Heart right ventricle (tissue), 16 donors: ENCODE measurements around the gene ZNF750. TPM values are rescaled to one million over a fixed set of nuclear protein-coding genes. Genes with fewer than 3 reads are reported as not detected.
A peak's percentile ranks its signal among the peaks of the same experiment; 100 is the strongest.

Source experiments
- ATAC-seq, 8 donors: fragments of 200-7000 bp; cut with Tn5 transposase; one replicate each; pipeline ENCODE4 v1.9.1; 2020; ENCODE audit warnings: mild to moderate bottlenecking in 8 of 8, moderate library complexity in 8 of 8, moderate number of reproducible peaks in 1 of 8
- DNase-seq, 2 donors: peaks; one replicate each; pipeline ENCODE4 v3.0.0-alpha.2; 2020
- H3K27ac ChIP-seq, 10 donors: fragments of 200-600 bp; sonication (generic) in 2 of 10; one replicate each; pipeline versions ENCODE4 v1.5.0 to v1.8.0; 2020 to 2022; ENCODE audit warnings: mild to moderate bottlenecking in 3 of 10
- H3K27me3 ChIP-seq, 7 donors: fragments of 200-600 bp; one replicate each; pipeline ENCODE4 v1.8.0; 2021 to 2022; ENCODE audit warnings: mild to moderate bottlenecking in 2 of 7
- H3K36me3 ChIP-seq, 9 donors: fragments of 200-600 bp; sonication (generic) in 1 of 9; one replicate each; pipeline versions ENCODE4 v1.5.0 to v1.8.0; 2020 to 2022; ENCODE audit warnings: mild to moderate bottlenecking in 2 of 9
- H3K4me1 ChIP-seq, 9 donors: fragments of 200-600 bp; sonication (generic) in 1 of 9; one replicate each; pipeline versions ENCODE4 v1.5.0 to v1.8.0; 2020 to 2022; ENCODE audit warnings: mild to moderate bottlenecking in 4 of 9
- H3K4me3 ChIP-seq, 10 donors: fragments of 200-600 bp; sonication (generic) in 2 of 10; one replicate each; pipeline versions ENCODE4 v1.5.0 to v1.8.0; 2020 to 2022; ENCODE audit warnings: mild to moderate bottlenecking in 7 of 10, moderate library complexity in 2 of 10
- H3K9me3 ChIP-seq, 11 donors: fragments of 200-600 bp in 10 of 11; sonication (generic) in 2 of 11; one replicate each; pipeline versions ENCODE4 v1.5.0 to v1.8.0; 2013 to 2022; ENCODE audit warnings: mild to moderate bottlenecking in 2 of 11, control low read depth in 1 of 11, moderate library complexity in 1 of 11
- WGBS, 2 donors: extraction: QIAGEN DNeasy Blood & Tissue Kit; methylation state at CpG; one replicate each; pipeline ENCODE4 v1.1.7; 2013; ENCODE audit warnings: inconsistent platforms in 1 of 2; 5-methylcytosine and 5-hydroxymethylcytosine counted together
- intact Hi-C, 10 donors: fragments of 100-400 bp; cut with DNase I; formaldehyde crosslinking; loops; one replicate each; pipeline versions ENCODE4 v1.11.1 to v1.14.2; 2022
- polyA plus RNA-seq, 2 donors: library from polyadenylated mRNA; stranded (reverse); fragments of 200-250 nt; gene quantifications; one replicate each; pipeline ENCODE4 v1.2.3, GENCODE V29; 2013
- total RNA-seq, 10 donors: library from RNA; stranded (reverse); fragmentation: NEBNext Ultra II Directional in 3 of 10; extraction: Animal tissue kit (Norgen Biotek cat#: 25700) in 3 of 10; gene quantifications; one replicate each; pipeline versions ENCODE4 v1.2.1 to v1.2.4, GENCODE V29; 2021 to 2023
- TF ChIP-seq, protein P1 (sequence below), 9 donors: fragments of 200-600 bp; sonication (generic) in 2 of 9; IDR thresholded peaks; one replicate each; pipeline versions ENCODE4 v1.5.0 to v1.8.0; 2021 to 2022; ENCODE audit warnings: antibody characterized with exemption in 9 of 9, mild to moderate bottlenecking in 5 of 9, moderate library complexity in 1 of 9
- donor health status: Arrhythmogenic right ventricular cardiomyopathy.
- donor health status: ischemic (EF 13 %, LVEDD 7.1; RV severe dilation, severe dysfunction).
- donor health status: healthy with polysubstance abuse.
- donor health status: DM: no; HTN: yes; CAD: no.
- donor health status: DM: no; HTN: no; CAD: no.
- donor health status: ischemic (EF 25% LVEDD 6.9; RV normal size, moderate dysfunction).
- donor health status: ischemic (EF 25% LVEDD 5.7; RV mildly dilated, moderate dysfunction).
- donor health status: healthy.
- donor health status: DM: yes; HTN: yes; CAD: no.
- donor health status: Ischemic cardiomyopathy.
- donor health status: ischemic (EF 35%, LVEDD 5.7; RV mildly dilated, moderate dysfunction).
- donor health status: nonischemic (EF 11% LVEDD 7.7; RV severe dilation, severe dysfunction).
- donor health status: DM: yes; HTN: yes; CAD: no.
- donor health status: PGD.
- donor health status: ischemic (EF 29% LVEDD 5.4; RV normal size, mild dysfunction).
- donor health status: nonischemic (EF 23%, LVEDD 6.1; RV moderate dilation, normal function).

Gene ZNF750
- total and polyA plus RNA-seq, 12 donors = 0.11 to 0.20 (median 0.15) TPM; not detected in 7

GRCh38 chr17:82838386-82839063 is 1.3 kb downstream of the ZNF750 start:
- intact Hi-C loops = no loop called here
- Histone ChIP-seq H3K27me3 (no peaks in the 10 kb centered on the region), H3K27ac (peak overlapping the region; percentile 11 to 73 (median 54)), H3K4me3 (peak overlapping the region in 1 of 10 donors; percentile 13), H3K4me1 (peaks cover 7 to 40% (median 30%) of the 10 kb centered on the region in 9 donors), H3K9me3 (no peaks in the 10 kb centered on the region), H3K36me3 (peaks cover 0 to 6% (median 0%) of the 10 kb centered on the region in 9 donors)
- ATAC-seq (peak; percentile 31 to 81 (median 57)), DNase-seq (peak in 1 of 2 donors; percentile 49)
- TF ChIP-seq, protein P1, sequence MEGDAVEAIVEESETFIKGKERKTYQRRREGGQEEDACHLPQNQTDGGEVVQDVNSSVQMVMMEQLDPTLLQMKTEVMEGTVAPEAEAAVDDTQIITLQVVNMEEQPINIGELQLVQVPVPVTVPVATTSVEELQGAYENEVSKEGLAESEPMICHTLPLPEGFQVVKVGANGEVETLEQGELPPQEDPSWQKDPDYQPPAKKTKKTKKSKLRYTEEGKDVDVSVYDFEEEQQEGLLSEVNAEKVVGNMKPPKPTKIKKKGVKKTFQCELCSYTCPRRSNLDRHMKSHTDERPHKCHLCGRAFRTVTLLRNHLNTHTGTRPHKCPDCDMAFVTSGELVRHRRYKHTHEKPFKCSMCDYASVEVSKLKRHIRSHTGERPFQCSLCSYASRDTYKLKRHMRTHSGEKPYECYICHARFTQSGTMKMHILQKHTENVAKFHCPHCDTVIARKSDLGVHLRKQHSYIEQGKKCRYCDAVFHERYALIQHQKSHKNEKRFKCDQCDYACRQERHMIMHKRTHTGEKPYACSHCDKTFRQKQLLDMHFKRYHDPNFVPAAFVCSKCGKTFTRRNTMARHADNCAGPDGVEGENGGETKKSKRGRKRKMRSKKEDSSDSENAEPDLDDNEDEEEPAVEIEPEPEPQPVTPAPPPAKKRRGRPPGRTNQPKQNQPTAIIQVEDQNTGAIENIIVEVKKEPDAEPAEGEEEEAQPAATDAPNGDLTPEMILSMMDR (IDR thresholded peaks at IDR 0.05) = no peak
- WGBS, 2 donors = 67 to 80% methylated on average over 17 of the region's 17 CpGs

GRCh38 chr17:82837586-82838320 is 2.1 kb downstream of the ZNF750 start:
- H3K27ac ChIP-seq = peak overlapping the region; percentile 11 to 73 (median 52)
- no peaks in the 10 kb centered on the region for H3K9me3 ChIP-seq
- TF ChIP-seq, protein P1 (IDR thresholded peaks at IDR 0.05) = no peak
- ATAC-seq (no peak), DNase-seq (no peak)
- WGBS, 2 donors = 63 to 67% methylated on average over 13 of the region's 13 CpGs
- H3K27me3 ChIP-seq = no peaks in the 10 kb centered on the region
- no peak overlapping the region for H3K4me3 ChIP-seq
- intact Hi-C loops = no loop called here
- peaks cover 7 to 40% (median 30%) of the 10 kb centered on the region in 9 donors for H3K4me1 ChIP-seq
- peaks cover 0 to 14% (median 0%) of the 10 kb centered on the region in 9 donors for H3K36me3 ChIP-seq

- H3K27ac ChIP-seq = peak overlapping the region in 9 of 10 donors; percentile 11 to 73 (median 52)
- intact Hi-C loops = no loop called here
- DNase-seq (no peak), ATAC-seq (peak in 3 of 8 donors; percentile 24 to 46 (median 28))
- TF ChIP-seq, protein P1 (IDR thresholded peaks at IDR 0.05) = peak in 5 of 9 donors; percentile 9 to 24 (median 22)
- H3K27me3 ChIP-seq = no peaks in the 10 kb centered on the region
- H3K9me3 ChIP-seq = no peaks in the 10 kb centered on the region
- H3K4me3 ChIP-seq = no peak overlapping the region
- peaks cover 7 to 40% (median 30%) of the 10 kb centered on the region in 9 donors for H3K4me1 ChIP-seq
- WGBS, 2 donors = 58 to 69% methylated on average over 12 of the region's 12 CpGs
- H3K36me3 ChIP-seq = peaks cover 0 to 17% (median 0%) of the 10 kb centered on the region in 9 donors
Measured at GRCh38 chr17:82836823-82837357, 2.9 kb downstream of the ZNF750 start.

GRCh38 chr17:82835766-82836512 is 3.9 kb downstream of the ZNF750 start:
- H3K4me1 ChIP-seq = peaks cover 7 to 42% (median 30%) of the 10 kb centered on the region in 9 donors
- ATAC-seq = peak in 2 of 8 donors; percentile 18 to 43
- H3K4me3 ChIP-seq = peak overlapping the region in 1 of 10 donors; percentile 8
- no peaks in the 10 kb centered on the region for H3K9me3 ChIP-seq
- H3K27me3 ChIP-seq = no peaks in the 10 kb centered on the region
- DNase-seq = no peak
- 79 to 85% methylated on average over 28 of the region's 28 CpGs for WGBS, 2 donors
- TF ChIP-seq, protein P1 (IDR thresholded peaks at IDR 0.05) = no peak
- intact Hi-C loops = no loop called here
- H3K36me3 ChIP-seq = peaks cover 0 to 19% (median 0%) of the 10 kb centered on the region in 9 donors
- peak overlapping the region in 9 of 10 donors; percentile 4 to 73 (median 51) for H3K27ac ChIP-seq
